ENCODE measurements around the gene PLEKHG4. TPM values are rescaled to one million over a fixed set of nuclear protein-coding genes. Genes with fewer than 3 reads are reported as not detected.
A peak's percentile ranks its signal among the peaks of the same experiment; 100 is the strongest.

PLEKHG4 gene
- total and polyA plus RNA-seq, 9 of the 15 experiments (the other 6 are each of a cell fraction or from before 2014, with no cell fraction given), result 3.7 to 36.8 (median 17.9) TPM

DNA sequence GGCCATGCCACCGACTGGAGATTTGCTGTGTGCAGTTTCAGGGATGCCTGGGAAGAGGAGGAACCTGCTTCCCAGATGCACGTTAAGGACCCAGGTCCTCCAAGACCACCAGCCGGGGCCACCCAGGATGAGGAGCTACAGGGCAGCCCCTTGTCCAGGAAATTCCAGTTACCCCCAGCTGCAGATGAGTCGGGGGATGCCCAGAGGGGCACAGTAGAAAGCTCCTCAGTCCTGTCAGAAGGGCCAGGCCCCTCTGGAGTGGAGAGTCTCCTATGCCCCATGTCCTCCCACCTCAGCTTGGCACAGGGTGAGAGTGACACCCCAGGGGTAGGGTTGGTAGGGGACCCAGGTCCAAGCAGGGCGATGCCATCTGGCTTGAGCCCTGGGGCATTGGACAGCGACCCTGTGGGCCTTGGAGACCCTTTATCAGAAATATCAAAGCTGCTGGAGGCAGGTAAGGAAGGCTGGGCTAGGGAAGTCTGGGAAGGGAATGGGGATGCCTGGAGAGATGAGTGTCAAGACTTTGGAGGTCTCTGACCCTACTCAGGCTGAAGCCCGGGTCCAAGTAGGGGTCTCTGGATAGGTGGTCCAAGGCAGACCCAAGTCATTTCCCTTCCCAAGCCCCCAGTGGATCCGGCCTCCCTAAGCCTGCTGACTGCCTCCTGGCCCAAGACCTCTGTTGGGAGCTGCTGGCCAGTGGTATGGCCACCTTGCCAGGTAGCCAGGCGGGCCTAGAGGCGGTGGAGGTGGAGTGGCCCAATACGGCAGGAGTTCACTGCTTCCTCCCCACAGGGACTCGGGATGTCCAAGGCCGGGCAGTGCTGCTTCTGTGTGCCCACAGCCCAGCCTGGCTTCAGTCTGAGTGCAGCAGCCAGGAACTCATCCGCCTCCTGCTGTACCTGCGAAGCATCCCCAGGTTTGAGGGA is 1.0 kb downstream of the PLEKHG4 start:
- Histone ChIP-seq H3K9ac (ENCODE audit: insufficient read depth in 1 of 2, low read depth in 2 of 2, low read length in 2 of 2) (peak overlapping the region; percentile 64 to 97; a peak in 3 of 4 replicates), H3K27ac (ENCODE audit: extremely low read depth, low read depth, low read length) (no peak overlapping the region), H3K27me3 (ENCODE audit: control insufficient read depth in 2 of 2, insufficient read depth in 2 of 2, low read length in 2 of 2) (no peaks in the 10 kb centered on the region), H3K9me3 (replicated peaks; ENCODE audit: control insufficient read depth, insufficient read depth, low read depth, low read length) (no peaks in the 10 kb centered on the region), H3K4me3 (peak overlapping the region; percentile 74), H3K9me1 (ENCODE audit: control insufficient read depth, insufficient read depth, low read length) (no peaks in the 10 kb centered on the region), H3K36me3 (ENCODE audit: control insufficient read depth, insufficient read depth, low read length) (peaks cover 35% of the 10 kb centered on the region; the same call in 2 of the 3 replicates), H3K4me2 (ENCODE audit: insufficient read depth, low read length) (peak overlapping the region; percentile 95), H3K4me1 (replicated peaks in 1 of 2; ENCODE audit: control insufficient read depth in 2 of 2, insufficient read depth in 2 of 2, low read length in 2 of 2) (peaks cover 22 to 52% of the 10 kb centered on the region in 2 experiments), H2AFZ (ENCODE audit: low read depth, low read length) (peak overlapping the region; percentile 94; the same call in 1 of the 2 replicates), H4K20me1 (replicated peaks; ENCODE audit: control insufficient read depth, insufficient read depth, low read length) (no peaks in the 10 kb centered on the region), H3K79me2 (ENCODE audit: control insufficient read depth, insufficient read depth, low read length) (peaks cover 30% of the 10 kb centered on the region)
- ATAC-seq, result no peak
- ChIA-PET CTCF (ENCODE audit: low intra/inter-chr PET ratio) (interaction anchor here (0.6 to 2.3 kb wide), 5 partner anchors 12 to 137 kb away, joined by 3 to 18 read pairs (median 7); no protein-coding TSS in a partner anchor), POLR2A (interaction anchor here (0.5 to 0.9 kb wide), 3 partner anchors 8 to 232 kb away, joined by 3 read pairs; no protein-coding TSS in a partner anchor)
- intact Hi-C loops (cut with micrococcal nuclease), result no loop called here
- in situ Hi-C loops (cut with MboI), result no loop called here
- no peak for FAIRE-seq
- BruUV-seq (replicated peaks), result no TSS peak
- 77% methylated on average over 13 of the region's 15 CpGs for WGBS (ENCODE audit: insufficient coverage, low coverage, missing lambda C conversion rate)
- DNase-seq (ENCODE audit: extremely low read depth in 1 of 4, low spot score in 3 of 4), result no peak
- TF ChIP-seq, protein P1, sequence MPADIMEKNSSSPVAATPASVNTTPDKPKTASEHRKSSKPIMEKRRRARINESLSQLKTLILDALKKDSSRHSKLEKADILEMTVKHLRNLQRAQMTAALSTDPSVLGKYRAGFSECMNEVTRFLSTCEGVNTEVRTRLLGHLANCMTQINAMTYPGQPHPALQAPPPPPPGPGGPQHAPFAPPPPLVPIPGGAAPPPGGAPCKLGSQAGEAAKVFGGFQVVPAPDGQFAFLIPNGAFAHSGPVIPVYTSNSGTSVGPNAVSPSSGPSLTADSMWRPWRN (IDR thresholded peaks at IDR 0.05; ENCODE audit: low read depth), result no peak
- 0 out of 2 replicates have a peak, but pooled peaks have one; percentile 3 for TF ChIP-seq NR1H2 (CRISPR knock-in tag; IDR thresholded peaks at IDR 0.05)
- TF ChIP-seq, protein P2, sequence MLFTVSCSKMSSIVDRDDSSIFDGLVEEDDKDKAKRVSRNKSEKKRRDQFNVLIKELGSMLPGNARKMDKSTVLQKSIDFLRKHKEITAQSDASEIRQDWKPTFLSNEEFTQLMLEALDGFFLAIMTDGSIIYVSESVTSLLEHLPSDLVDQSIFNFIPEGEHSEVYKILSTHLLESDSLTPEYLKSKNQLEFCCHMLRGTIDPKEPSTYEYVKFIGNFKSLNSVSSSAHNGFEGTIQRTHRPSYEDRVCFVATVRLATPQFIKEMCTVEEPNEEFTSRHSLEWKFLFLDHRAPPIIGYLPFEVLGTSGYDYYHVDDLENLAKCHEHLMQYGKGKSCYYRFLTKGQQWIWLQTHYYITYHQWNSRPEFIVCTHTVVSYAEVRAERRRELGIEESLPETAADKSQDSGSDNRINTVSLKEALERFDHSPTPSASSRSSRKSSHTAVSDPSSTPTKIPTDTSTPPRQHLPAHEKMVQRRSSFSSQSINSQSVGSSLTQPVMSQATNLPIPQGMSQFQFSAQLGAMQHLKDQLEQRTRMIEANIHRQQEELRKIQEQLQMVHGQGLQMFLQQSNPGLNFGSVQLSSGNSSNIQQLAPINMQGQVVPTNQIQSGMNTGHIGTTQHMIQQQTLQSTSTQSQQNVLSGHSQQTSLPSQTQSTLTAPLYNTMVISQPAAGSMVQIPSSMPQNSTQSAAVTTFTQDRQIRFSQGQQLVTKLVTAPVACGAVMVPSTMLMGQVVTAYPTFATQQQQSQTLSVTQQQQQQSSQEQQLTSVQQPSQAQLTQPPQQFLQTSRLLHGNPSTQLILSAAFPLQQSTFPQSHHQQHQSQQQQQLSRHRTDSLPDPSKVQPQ (CRISPR knock-in tag; IDR thresholded peaks at IDR 0.05; ENCODE audit: borderline replicate concordance), result no peak
- no peak for TF ChIP-seq SLC30A9 (CRISPR knock-in tag; IDR thresholded peaks at IDR 0.05)
- no peak for TF ChIP-seq NELFE (IDR thresholded peaks at IDR 0.05; ENCODE audit: insufficient read depth, insufficient read length)
- no peak for TF ChIP-seq ZNF143 (CRISPR knock-in tag; IDR thresholded peaks at IDR 0.05)
- no peak for TF ChIP-seq ZNF253 (CRISPR knock-in tag; conservative IDR thresholded peaks at IDR 0.05)
- TF ChIP-seq, protein P3, sequence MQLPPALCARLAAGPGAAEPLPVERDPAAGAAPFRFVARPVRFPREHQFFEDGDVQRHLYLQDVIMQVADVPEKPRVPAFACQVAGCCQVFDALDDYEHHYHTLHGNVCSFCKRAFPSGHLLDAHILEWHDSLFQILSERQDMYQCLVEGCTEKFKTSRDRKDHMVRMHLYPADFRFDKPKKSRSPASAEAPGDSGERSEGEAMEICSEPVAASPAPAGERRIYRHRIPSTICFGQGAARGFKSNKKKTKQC (CRISPR knock-in tag; IDR thresholded peaks at IDR 0.05), result no peak
- TF ChIP-seq, protein P4, sequence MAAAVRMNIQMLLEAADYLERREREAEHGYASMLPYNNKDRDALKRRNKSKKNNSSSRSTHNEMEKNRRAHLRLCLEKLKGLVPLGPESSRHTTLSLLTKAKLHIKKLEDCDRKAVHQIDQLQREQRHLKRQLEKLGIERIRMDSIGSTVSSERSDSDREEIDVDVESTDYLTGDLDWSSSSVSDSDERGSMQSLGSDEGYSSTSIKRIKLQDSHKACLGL (CRISPR knock-in tag; IDR thresholded peaks at IDR 0.05; ENCODE audit: borderline replicate concordance, poor library complexity, severe bottlenecking), result no peak
- TF ChIP-seq MIER1 (IDR thresholded peaks at IDR 0.05; ENCODE audit: low read depth), result no peak
- TF ChIP-seq, protein P5, sequence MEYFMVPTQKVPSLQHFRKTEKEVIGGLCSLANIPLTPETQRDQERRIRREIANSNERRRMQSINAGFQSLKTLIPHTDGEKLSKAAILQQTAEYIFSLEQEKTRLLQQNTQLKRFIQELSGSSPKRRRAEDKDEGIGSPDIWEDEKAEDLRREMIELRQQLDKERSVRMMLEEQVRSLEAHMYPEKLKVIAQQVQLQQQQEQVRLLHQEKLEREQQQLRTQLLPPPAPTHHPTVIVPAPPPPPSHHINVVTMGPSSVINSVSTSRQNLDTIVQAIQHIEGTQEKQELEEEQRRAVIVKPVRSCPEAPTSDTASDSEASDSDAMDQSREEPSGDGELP (CRISPR knock-in tag; IDR thresholded peaks at IDR 0.05; ENCODE audit: borderline replicate concordance), result no peak
- TF ChIP-seq, protein P6, sequence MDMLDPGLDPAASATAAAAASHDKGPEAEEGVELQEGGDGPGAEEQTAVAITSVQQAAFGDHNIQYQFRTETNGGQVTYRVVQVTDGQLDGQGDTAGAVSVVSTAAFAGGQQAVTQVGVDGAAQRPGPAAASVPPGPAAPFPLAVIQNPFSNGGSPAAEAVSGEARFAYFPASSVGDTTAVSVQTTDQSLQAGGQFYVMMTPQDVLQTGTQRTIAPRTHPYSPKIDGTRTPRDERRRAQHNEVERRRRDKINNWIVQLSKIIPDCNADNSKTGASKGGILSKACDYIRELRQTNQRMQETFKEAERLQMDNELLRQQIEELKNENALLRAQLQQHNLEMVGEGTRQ (CRISPR knock-in tag; IDR thresholded peaks at IDR 0.05), result no peak
